ENCODE data around the gene EHD4. TPM values are rescaled to one million over a fixed set of nuclear protein-coding genes. Genes with fewer than 3 reads are reported as not detected.

The EHD4 gene
- total RNA-seq, 4 donors from 2014 or later, result 30.5 to 88.6 (median 37.8) TPM

DNA sequence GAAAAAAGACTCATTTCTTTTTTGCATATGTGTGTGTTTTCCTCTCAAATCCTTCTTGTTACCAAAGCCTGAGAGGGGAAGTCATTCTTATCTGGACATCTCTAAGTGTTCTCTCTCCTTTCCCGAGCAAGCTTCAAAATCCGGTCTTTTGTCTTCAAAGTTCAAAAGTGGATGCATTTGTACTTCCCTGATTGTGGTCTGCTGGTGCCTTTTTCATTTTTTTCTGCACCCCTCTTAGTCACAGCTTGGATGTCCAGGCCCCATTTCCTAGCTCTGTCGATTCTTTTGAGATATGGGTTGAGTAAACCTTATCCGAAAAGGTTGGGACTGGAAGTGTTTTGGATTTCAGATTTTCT is 34.8 kb downstream of the EHD4 start:
- TF ChIP-seq, protein P1, sequence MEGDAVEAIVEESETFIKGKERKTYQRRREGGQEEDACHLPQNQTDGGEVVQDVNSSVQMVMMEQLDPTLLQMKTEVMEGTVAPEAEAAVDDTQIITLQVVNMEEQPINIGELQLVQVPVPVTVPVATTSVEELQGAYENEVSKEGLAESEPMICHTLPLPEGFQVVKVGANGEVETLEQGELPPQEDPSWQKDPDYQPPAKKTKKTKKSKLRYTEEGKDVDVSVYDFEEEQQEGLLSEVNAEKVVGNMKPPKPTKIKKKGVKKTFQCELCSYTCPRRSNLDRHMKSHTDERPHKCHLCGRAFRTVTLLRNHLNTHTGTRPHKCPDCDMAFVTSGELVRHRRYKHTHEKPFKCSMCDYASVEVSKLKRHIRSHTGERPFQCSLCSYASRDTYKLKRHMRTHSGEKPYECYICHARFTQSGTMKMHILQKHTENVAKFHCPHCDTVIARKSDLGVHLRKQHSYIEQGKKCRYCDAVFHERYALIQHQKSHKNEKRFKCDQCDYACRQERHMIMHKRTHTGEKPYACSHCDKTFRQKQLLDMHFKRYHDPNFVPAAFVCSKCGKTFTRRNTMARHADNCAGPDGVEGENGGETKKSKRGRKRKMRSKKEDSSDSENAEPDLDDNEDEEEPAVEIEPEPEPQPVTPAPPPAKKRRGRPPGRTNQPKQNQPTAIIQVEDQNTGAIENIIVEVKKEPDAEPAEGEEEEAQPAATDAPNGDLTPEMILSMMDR (IDR thresholded peaks at IDR 0.05), result no peak
- DNase-seq (ENCODE audit: low spot score) (no peak), ATAC-seq (ENCODE audit: low FRiP score) (no peak)

DNA sequence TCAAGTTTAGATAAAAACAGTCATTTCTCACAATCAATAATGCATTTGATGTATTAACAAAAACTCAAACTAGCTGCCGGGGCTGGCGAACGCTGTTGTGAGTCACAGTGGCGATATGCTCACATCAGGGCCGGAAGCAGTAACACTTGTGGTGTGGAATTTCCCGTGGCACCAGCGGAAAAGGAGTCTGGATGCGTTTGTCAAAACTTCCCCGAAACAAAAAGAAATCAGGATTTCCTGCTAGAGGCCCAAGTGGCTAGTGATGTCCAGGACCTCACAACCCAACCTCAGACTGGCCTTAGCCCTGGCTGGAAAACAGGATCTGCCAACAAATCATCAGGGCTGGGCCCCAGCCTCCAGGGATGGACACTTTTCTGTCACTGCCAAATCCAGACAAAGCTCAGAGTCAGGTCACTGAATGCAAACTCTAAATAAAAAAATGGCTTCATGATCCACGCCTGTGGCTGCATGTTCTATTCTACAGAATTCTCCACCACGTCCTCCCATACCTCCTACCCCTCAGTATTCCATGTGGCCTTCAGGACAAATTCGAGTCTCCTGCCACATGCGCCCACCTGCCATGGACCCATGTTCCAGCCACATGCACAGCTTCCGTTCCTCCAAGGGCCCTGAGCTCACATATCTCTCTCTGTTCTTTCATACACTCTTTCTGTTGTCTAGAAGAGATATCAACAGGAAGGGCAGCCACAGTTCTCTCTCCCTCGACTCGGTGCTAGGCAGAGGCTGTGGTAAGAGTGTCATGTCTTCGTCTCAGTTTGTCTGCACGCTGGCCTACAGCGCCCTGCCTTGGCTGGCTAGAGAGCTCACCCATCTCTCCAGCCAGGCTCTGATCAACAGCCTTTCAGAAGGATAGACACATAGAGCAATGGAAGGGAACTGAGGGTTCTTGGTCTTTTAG is 35.4 kb downstream of the EHD4 start:
- DNase-seq (ENCODE audit: low spot score) (no peak), ATAC-seq (ENCODE audit: low FRiP score) (no peak)
- TF ChIP-seq, protein P1 (IDR thresholded peaks at IDR 0.05), result no peak

DNA sequence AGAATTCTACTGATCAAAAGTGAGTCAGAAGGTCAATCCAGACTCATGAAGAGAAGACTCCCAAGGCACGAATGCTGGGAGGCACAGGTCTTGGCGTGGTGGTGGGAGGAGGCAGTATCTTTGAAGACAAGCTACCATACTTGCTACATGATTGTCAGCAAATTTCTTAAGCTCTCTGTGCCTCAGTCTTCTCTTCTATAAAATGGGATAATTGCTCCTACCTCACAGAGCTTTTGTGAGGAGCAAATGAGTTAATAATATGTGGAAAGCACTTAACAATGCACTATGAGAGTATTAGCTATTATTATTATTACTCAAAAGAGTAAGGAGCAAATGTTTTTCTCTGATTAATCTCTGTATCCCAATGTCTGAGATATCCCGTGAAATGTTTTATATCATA is 36.2 kb downstream of the EHD4 start:
- no peak for DNase-seq (ENCODE audit: low spot score)
- TF ChIP-seq, protein P1 (IDR thresholded peaks at IDR 0.05), result no peak
- no peak for ATAC-seq (ENCODE audit: low FRiP score)

DNA sequence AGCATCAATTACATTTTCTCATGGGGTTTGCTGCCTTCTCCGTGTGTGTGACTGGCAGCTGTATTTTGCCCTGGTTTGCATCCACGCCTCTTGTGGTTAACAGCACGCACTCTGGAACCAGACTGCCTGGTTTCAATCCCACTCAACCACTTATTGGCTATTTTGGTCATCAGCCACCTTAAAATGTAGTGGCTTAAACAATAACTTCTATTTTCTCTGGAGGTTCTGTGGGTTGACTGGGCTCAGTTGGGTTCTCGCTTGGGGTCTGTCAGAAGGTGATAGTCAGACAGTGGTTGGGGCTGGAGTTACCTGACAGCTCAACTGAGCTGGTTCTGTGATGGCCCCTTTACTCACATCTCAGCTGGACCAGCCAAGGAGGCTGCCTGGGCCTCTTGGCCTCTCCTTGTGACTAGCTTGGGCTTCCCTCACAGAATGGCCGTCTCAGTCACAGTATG is 36.8 kb downstream of the EHD4 start:
- ATAC-seq (ENCODE audit: low FRiP score) (no peak), DNase-seq (ENCODE audit: low spot score) (no peak)
- TF ChIP-seq, protein P1 (IDR thresholded peaks at IDR 0.05), result no peak

DNA sequence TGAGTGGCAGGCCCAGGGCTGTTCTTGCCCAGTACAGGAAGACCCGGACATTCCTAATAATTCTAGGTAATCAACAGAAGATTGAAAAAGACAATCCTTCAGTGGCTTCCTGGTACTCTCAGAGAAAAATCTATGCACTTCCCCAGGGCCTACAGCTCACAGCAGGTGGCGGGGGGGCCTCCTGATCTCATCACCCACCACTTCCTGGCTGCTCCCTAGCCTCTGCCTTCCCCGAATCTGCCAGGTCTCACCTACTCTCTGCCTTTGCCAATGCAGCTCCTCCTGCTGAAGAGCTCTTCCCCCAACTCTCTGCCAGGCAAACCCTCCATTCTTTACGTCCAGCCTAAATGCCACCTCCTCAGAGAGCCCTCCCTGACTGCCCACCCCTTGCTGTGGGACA is 37.5 kb downstream of the EHD4 start:
- TF ChIP-seq, protein P1 (IDR thresholded peaks at IDR 0.05), result no peak
- ATAC-seq (ENCODE audit: low FRiP score) (no peak), DNase-seq (ENCODE audit: low spot score) (no peak)

DNA sequence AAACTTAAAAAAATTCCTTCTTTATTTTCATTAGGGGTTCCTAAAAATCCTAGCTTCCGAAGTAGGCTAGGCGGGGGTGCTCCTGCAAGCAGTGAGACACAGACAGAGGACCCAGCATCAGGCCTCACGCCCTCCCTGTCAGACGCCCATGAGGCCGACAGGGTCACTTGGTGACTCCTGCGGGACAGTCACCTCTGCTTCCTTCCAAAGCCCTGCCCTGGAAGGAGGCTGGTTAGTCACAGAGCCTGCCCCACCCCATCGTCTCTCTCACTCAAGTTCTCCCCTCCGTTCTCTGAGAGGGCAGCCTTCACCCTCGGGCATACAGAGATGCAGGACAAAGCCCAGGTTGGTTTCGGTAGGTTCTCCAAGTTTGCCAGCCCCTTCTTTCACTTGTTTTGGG is 38.6 kb downstream of the EHD4 start:
- TF ChIP-seq, protein P1 (IDR thresholded peaks at IDR 0.05), result no peak
- ATAC-seq (ENCODE audit: low FRiP score), result no peak
- no peak for DNase-seq (ENCODE audit: low spot score)

DNA sequence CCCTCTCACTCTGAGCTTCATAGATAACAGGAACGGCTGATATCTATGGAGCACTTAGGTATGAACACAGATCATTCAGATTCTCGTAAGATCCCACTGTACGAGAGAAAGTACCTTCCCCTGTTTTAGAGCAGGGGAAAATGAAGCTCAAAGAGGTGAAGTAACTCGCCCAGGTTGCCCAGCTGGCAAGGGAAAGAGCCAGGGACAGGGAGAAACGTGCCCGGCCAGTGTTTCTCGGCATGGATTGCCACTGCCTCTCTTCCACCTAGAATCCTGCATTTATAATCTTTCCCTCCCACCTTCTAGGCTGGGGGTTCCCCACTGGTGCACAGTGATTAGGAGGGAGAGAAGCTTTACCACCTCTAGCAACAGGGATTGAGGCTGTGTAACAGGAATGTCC is 39.0 kb downstream of the EHD4 start:
- ATAC-seq (ENCODE audit: low FRiP score) (no peak), DNase-seq (ENCODE audit: low spot score) (no peak)
- TF ChIP-seq, protein P1 (IDR thresholded peaks at IDR 0.05), result no peak
